NCI-H82 (cell line): ENCODE results near the gene SLC16A4.
A peak's percentile ranks its signal among the peaks of the same experiment; 100 is the strongest.

ENCODE experiments used
- DNase-seq: peaks from one replicate; lab custom pipeline; 2025; lab: John Stamatoyannopoulos, UW

SLC16A4 gene

GRCh38 chr1:110356379-110356778 is 34.4 kb downstream of the SLC16A4 start:
- no peak for DNase-seq

- no peak for DNase-seq
Observed at GRCh38 chr1:110355321-110355720, 35.5 kb downstream of the SLC16A4 start.

- DNase-seq = no peak
Observed at GRCh38 chr1:110350360-110350759, 40.5 kb downstream of the SLC16A4 start.

GRCh38 chr1:110348771-110349170 is 42.1 kb downstream of the SLC16A4 start:
- no peak for DNase-seq

- DNase-seq = no peak
Observed at GRCh38 chr1:110348050-110348449, 42.8 kb downstream of the SLC16A4 start.

- DNase-seq = peak; percentile 26
Observed at GRCh38 chr1:110347182-110347893, 43.5 kb downstream of the SLC16A4 start.

- DNase-seq = no peak
Observed at GRCh38 chr1:110346690-110347089, 44.1 kb downstream of the SLC16A4 start.

GRCh38 chr1:110345480-110345879 is 45.3 kb downstream of the SLC16A4 start:
- no peak for DNase-seq

- no peak for DNase-seq
Observed at GRCh38 chr1:110344152-110344551, 46.7 kb downstream of the SLC16A4 start.

GRCh38 chr1:110343249-110343648 is 47.6 kb downstream of the SLC16A4 start:
- no peak for DNase-seq

GRCh38 chr1:110341872-110342331 is 48.9 kb downstream of the SLC16A4 start:
- DNase-seq = no peak

- peak; percentile 50 for DNase-seq
Observed at GRCh38 chr1:110341146-110341871, 49.5 kb downstream of the SLC16A4 start.

GRCh38 chr1:110340207-110340468 is 50.7 kb downstream of the SLC16A4 start:
- peak; percentile 60 for DNase-seq

- DNase-seq = peak; percentile 68
Observed at GRCh38 chr1:110339407-110340206, 51.2 kb downstream of the SLC16A4 start.

- peak; percentile 100 for DNase-seq
Observed at GRCh38 chr1:110338886-110339406, 51.9 kb downstream of the SLC16A4 start, which contains the start of gene RBM15. RBM15 (plus strand) TSS chr1:110339377; CDS start chr1:110339406, 29 bp downstream.

- peak; percentile 97 for DNase-seq
Observed at GRCh38 chr1:110338309-110338885, 52.4 kb downstream of the SLC16A4 start.

GRCh38 chr1:110337704-110338308 is 53.0 kb downstream of the SLC16A4 start:
- DNase-seq = peak; percentile 72

- peak; percentile 28 for DNase-seq
Observed at GRCh38 chr1:110336300-110337039, 54.4 kb downstream of the SLC16A4 start.

- no peak for DNase-seq
Observed at GRCh38 chr1:110335265-110335664, 55.6 kb downstream of the SLC16A4 start.

GRCh38 chr1:110328700-110329099 is 62.1 kb downstream of the SLC16A4 start:
- DNase-seq = no peak

- DNase-seq = no peak
Observed at GRCh38 chr1:110328274-110328673, 62.6 kb downstream of the SLC16A4 start.
